Measurements from ENCODE around the gene MEGF8. TPM values are rescaled to one million over a fixed set of nuclear protein-coding genes. Genes with fewer than 3 reads are reported as not detected.
A peak's percentile ranks its signal among the peaks of the same experiment; 100 is the strongest.

MEGF8 gene
- total and polyA plus RNA-seq, 4 donors = 6.0 to 21.7 (median 11.1) TPM

- H3K27me3 ChIP-seq (ENCODE audit: control insufficient read depth in 3 of 3, insufficient read depth in 3 of 3, low read length in 2 of 3) = no peaks in the 10 kb centered on the region
- DNase-seq (peak; percentile 88 to 90 (median 90)), ATAC-seq (ENCODE audit: insufficient read depth, low FRiP score) (peak; percentile 67)
- peaks cover 2 to 16% (median 8%) of the 10 kb centered on the region in 5 donors for H3K4me1 ChIP-seq (ENCODE audit: control insufficient read depth in 5 of 5, insufficient read depth in 5 of 5, low read length in 5 of 5)
- peak overlapping the region; percentile 40 for H3K4me3 ChIP-seq
- 0 to 1% methylated on average over 67 to 80 of the region's 80 CpGs for WGBS, 2 donors
- H3K9ac ChIP-seq (ENCODE audit: insufficient read depth in 1 of 2, low read length in 2 of 2) = peak overlapping the region in 1 of 2 donors; percentile 62
- H3K27ac ChIP-seq (ENCODE audit: low read depth in 1 of 2, low read length in 1 of 2) = no peak overlapping the region
- peaks cover 0 to 6% (median 0%) of the 10 kb centered on the region in 4 donors for H3K36me3 ChIP-seq (ENCODE audit: control insufficient read depth in 4 of 4, insufficient read depth in 4 of 4, low read length in 4 of 4)
- peak; percentile 55 for TF ChIP-seq CTCF (IDR thresholded peaks at IDR 0.05; ENCODE audit: control extremely low read depth, extremely low read depth)
- no peaks in the 10 kb centered on the region for H3K9me3 ChIP-seq (ENCODE audit: control insufficient read depth in 4 of 4, insufficient read depth in 3 of 4, low read length in 3 of 4)
Measured at GRCh38 chr19:42401365-42402303, 76.2 kb downstream of the MEGF8 start.

- ATAC-seq (ENCODE audit: insufficient read depth, low FRiP score) (no peak), DNase-seq (peak in 1 of 3 donors; percentile 12)
- no peak for TF ChIP-seq CTCF (IDR thresholded peaks at IDR 0.05; ENCODE audit: control extremely low read depth, extremely low read depth)
- Histone ChIP-seq H3K9me3 (ENCODE audit: control insufficient read depth in 4 of 4, insufficient read depth in 3 of 4, low read length in 3 of 4) (no peaks in the 10 kb centered on the region), H3K36me3 (ENCODE audit: control insufficient read depth in 4 of 4, insufficient read depth in 4 of 4, low read length in 4 of 4) (peaks cover 0 to 6% (median 0%) of the 10 kb centered on the region in 4 donors), H3K4me3 (no peak overlapping the region), H3K4me1 (ENCODE audit: control insufficient read depth in 5 of 5, insufficient read depth in 5 of 5, low read length in 5 of 5) (peaks cover 2 to 11% (median 5%) of the 10 kb centered on the region in 5 donors), H3K27me3 (ENCODE audit: control insufficient read depth in 3 of 3, insufficient read depth in 3 of 3, low read length in 2 of 3) (no peaks in the 10 kb centered on the region), H3K27ac (ENCODE audit: low read depth in 1 of 2, low read length in 1 of 2) (no peak overlapping the region), H3K9ac (ENCODE audit: insufficient read depth in 1 of 2, low read length in 2 of 2) (no peak overlapping the region)
- 61 to 73% methylated on average over 34 of the region's 34 CpGs for WGBS, 2 donors
Measured at GRCh38 chr19:42402376-42403116, 77.1 kb downstream of the MEGF8 start.

DNA sequence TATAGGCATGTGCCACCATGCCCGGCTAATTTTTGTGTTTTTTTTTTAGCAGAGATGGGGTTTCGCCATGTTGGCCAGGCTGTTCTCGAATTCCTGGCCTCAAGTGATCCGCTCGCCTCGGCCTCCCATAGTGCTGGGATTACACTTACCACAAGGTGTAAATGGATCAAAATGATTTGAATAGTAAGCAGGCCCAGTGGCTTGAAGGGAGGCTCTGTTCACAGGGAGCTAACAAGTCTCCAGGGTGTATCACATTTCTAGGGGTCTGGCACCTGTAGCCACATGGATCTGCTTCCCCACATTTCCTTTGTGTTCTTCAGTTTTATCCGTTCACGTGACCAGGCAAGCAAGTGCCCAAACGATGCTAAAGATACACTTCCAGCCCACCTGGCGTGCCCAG, 78.2 kb downstream of the MEGF8 start:
- Histone ChIP-seq H3K9ac (ENCODE audit: insufficient read depth in 1 of 2, low read length in 2 of 2) (no peak overlapping the region), H3K27me3 (ENCODE audit: control insufficient read depth in 3 of 3, insufficient read depth in 3 of 3, low read length in 2 of 3) (no peaks in the 10 kb centered on the region), H3K9me3 (ENCODE audit: control insufficient read depth in 4 of 4, insufficient read depth in 3 of 4, low read length in 3 of 4) (no peaks in the 10 kb centered on the region), H3K36me3 (ENCODE audit: control insufficient read depth in 4 of 4, insufficient read depth in 4 of 4, low read length in 4 of 4) (peaks cover 0 to 6% (median 0%) of the 10 kb centered on the region in 4 donors), H3K27ac (ENCODE audit: low read depth in 1 of 2, low read length in 1 of 2) (no peak overlapping the region), H3K4me1 (ENCODE audit: control insufficient read depth in 5 of 5, insufficient read depth in 5 of 5, low read length in 5 of 5) (peaks cover 0 to 6% (median 4%) of the 10 kb centered on the region in 5 donors), H3K4me3 (no peak overlapping the region)
- DNase-seq (no peak), ATAC-seq (ENCODE audit: insufficient read depth, low FRiP score) (no peak)
- 96 to 98% methylated on average over 10 of the region's 10 CpGs for WGBS, 2 donors
- no peak for TF ChIP-seq CTCF (IDR thresholded peaks at IDR 0.05; ENCODE audit: control extremely low read depth, extremely low read depth)

Data from lung (tissue), 12 donors.